Panc1 (cell line): ENCODE measurements around the gene ATRNL1. TPM values are rescaled to one million over a fixed set of nuclear protein-coding genes. Genes with fewer than 3 reads are reported as not detected.

Experiments
- ATAC-seq: fragments of 200-7000 bp; cut with Tn5 transposase; 2 replicates; pipeline ENCODE4 v1.9.1; 2020; ENCODE audit warnings: mild to moderate bottlenecking, moderate library complexity
- BruUV-seq: library from RNA; stranded (reverse); fragments of 400-500 nt; replicated peaks from 2 replicates; lab custom pipeline; 2021; lab: Mats Ljungman, UMichigan
- CTCF ChIA-PET: fragments of 300-600 bp; sonication (Branson Sonifier 250); formaldehyde crosslinking; loops from one replicate; lab custom pipeline; 2022; ENCODE audit warnings: antibody characterized with exemption; lab: Charles Lee
- POLR2A ChIA-PET: fragments of 300-600 bp; sonication (Branson Sonifier 250); formaldehyde crosslinking; loops from one replicate; lab custom pipeline; 2022; ENCODE audit warnings: antibody characterized with exemption; lab: Charles Lee
- DNase-seq: peaks from one replicate; pipeline ENCODE4 v3.0.0-alpha.2; 2010; ENCODE audit warnings: low read depth, low spot score
- H3K27ac ChIP-seq: 2 replicates; pipeline ENCODE4 v1.5.1; 2011; ENCODE audit warnings: mild to moderate bottlenecking, low read length, inconsistent platforms
- H3K27me3 ChIP-seq: fragments of 200-500 bp; sonication (Bioruptor generic); 2 replicates; pipeline ENCODE4 v1.6.0; 2014; ENCODE audit warnings: low read length, inconsistent platforms; ENCODE audit not compliant: control insufficient read depth, insufficient read depth
- H3K36me3 ChIP-seq: fragments of 200-500 bp; sonication (Bioruptor generic); 2 replicates; pipeline ENCODE4 v1.5.1; 2014; ENCODE audit warnings: inconsistent platforms, mild to moderate bottlenecking, low read length, moderate library complexity; ENCODE audit not compliant: control insufficient read depth, insufficient read depth
- H3K4me1 ChIP-seq: 2 replicates; pipeline ENCODE4 v1.5.1; 2011; ENCODE audit warnings: inconsistent platforms, mild to moderate bottlenecking, low read length, moderate library complexity; ENCODE audit not compliant: control insufficient read depth, insufficient read depth
- H3K4me3 ChIP-seq, 2 experiments: 2 replicates each; pipeline ENCODE4 v1.5.1; 2011 to 2012; ENCODE audit warnings: low read depth in 2 of 2, low read length in 2 of 2, mild to moderate bottlenecking in 2 of 2, inconsistent platforms in 1 of 2, moderate library complexity in 1 of 2
- H3K9me3 ChIP-seq: fragments of 200-500 bp; sonication (Bioruptor generic); 2 replicates; pipeline ENCODE4 v1.5.1; 2014; ENCODE audit warnings: low read depth, mild to moderate bottlenecking, inconsistent platforms, low read length, moderate library complexity; ENCODE audit not compliant: control insufficient read depth, insufficient read depth
- POLR2AphosphoS5 ChIP-seq: IDR thresholded peaks from 2 replicates; pipeline ENCODE4 v1.6.1; 2012; ENCODE audit warnings: mild to moderate bottlenecking, low read depth, low read length, moderate library complexity
- SIN3A ChIP-seq: IDR thresholded peaks from 2 replicates; pipeline ENCODE4 v1.6.1; 2012; ENCODE audit warnings: low read depth, mild to moderate bottlenecking, low read length, moderate library complexity, borderline replicate concordance; ENCODE audit not compliant: insufficient read depth
- TCF7L2 ChIP-seq: IDR thresholded peaks from 2 replicates; pipeline ENCODE4 v1.6.1; 2011; ENCODE audit warnings: mild to moderate bottlenecking, low read depth, low read length, inconsistent platforms
- in situ Hi-C: cut with HindIII; loops from 2 replicates; pipeline ENCODE4 v1.10.0; 2016; ENCODE audit warnings: low sequenced_read_pairs, low pct_unique_long_range_greater_than_20kb
- intact Hi-C: fragments of 100-400 bp; cut with micrococcal nuclease; formaldehyde crosslinking; loops from one replicate; pipeline ENCODE4 v1.10.0; 2022; ENCODE audit not compliant: unreplicated experiment
- total RNA-seq: library from RNA; stranded (reverse); gene quantifications from one replicate; pipeline ENCODE4 v1.2.1, GENCODE V29; 2021; ENCODE audit not compliant: unreplicated experiment
- TF ChIP-seq, protein P1 (sequence below): fragments of 450-650 bp; IDR thresholded peaks from 2 replicates; pipeline ENCODE4 v1.5.1; 2017; ENCODE audit warnings: mild to moderate bottlenecking
- TF ChIP-seq, protein P2 (sequence below), 2 experiments: IDR thresholded peaks; 2 replicates each; pipeline ENCODE4 v1.6.1; 2011 to 2012; ENCODE audit warnings: low read depth in 2 of 2, control low read depth in 1 of 2, low read length in 1 of 2, mild to moderate bottlenecking in 1 of 2, moderate library complexity in 1 of 2; ENCODE audit not compliant: insufficient read depth in 1 of 2

ATRNL1 gene
- total RNA-seq, 1 experiment from 2014 or later, result 17.1 TPM

DNA sequence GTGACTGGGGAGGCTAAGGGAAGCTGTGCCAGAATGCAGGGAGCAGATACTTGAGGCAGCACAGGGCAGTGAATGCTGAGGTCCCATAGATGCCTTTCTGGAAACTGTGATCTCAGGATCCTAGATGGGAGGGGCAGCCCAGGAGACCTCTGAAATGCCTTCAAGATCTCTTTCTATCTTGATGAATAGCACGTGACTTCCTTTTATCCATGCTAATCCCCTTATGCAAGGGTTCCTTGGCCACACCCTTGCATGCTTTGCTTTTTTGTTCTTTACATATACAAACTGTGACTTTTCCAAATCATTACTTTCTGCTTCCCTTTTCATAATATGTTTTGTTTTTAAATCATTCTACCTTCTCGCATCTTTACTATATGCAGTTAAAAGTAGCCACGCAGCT lies 14.7 kb downstream of the ATRNL1 start:
- Histone ChIP-seq H3K4me3 (no peak overlapping the region), H3K9me3 (peaks cover 17% of the 10 kb centered on the region; the same call in 1 of the 2 replicates), H3K27me3 (no peaks in the 10 kb centered on the region), H3K4me1 (no peaks in the 10 kb centered on the region), H3K36me3 (no peaks in the 10 kb centered on the region), H3K27ac (no peak overlapping the region)
- DNase-seq, result no peak
- TF ChIP-seq, protein P1, sequence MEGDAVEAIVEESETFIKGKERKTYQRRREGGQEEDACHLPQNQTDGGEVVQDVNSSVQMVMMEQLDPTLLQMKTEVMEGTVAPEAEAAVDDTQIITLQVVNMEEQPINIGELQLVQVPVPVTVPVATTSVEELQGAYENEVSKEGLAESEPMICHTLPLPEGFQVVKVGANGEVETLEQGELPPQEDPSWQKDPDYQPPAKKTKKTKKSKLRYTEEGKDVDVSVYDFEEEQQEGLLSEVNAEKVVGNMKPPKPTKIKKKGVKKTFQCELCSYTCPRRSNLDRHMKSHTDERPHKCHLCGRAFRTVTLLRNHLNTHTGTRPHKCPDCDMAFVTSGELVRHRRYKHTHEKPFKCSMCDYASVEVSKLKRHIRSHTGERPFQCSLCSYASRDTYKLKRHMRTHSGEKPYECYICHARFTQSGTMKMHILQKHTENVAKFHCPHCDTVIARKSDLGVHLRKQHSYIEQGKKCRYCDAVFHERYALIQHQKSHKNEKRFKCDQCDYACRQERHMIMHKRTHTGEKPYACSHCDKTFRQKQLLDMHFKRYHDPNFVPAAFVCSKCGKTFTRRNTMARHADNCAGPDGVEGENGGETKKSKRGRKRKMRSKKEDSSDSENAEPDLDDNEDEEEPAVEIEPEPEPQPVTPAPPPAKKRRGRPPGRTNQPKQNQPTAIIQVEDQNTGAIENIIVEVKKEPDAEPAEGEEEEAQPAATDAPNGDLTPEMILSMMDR, result no peak
- TF ChIP-seq, protein P2, sequence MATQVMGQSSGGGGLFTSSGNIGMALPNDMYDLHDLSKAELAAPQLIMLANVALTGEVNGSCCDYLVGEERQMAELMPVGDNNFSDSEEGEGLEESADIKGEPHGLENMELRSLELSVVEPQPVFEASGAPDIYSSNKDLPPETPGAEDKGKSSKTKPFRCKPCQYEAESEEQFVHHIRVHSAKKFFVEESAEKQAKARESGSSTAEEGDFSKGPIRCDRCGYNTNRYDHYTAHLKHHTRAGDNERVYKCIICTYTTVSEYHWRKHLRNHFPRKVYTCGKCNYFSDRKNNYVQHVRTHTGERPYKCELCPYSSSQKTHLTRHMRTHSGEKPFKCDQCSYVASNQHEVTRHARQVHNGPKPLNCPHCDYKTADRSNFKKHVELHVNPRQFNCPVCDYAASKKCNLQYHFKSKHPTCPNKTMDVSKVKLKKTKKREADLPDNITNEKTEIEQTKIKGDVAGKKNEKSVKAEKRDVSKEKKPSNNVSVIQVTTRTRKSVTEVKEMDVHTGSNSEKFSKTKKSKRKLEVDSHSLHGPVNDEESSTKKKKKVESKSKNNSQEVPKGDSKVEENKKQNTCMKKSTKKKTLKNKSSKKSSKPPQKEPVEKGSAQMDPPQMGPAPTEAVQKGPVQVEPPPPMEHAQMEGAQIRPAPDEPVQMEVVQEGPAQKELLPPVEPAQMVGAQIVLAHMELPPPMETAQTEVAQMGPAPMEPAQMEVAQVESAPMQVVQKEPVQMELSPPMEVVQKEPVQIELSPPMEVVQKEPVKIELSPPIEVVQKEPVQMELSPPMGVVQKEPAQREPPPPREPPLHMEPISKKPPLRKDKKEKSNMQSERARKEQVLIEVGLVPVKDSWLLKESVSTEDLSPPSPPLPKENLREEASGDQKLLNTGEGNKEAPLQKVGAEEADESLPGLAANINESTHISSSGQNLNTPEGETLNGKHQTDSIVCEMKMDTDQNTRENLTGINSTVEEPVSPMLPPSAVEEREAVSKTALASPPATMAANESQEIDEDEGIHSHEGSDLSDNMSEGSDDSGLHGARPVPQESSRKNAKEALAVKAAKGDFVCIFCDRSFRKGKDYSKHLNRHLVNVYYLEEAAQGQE (IDR thresholded peaks at IDR 0.05; ENCODE audit: insufficient read depth in 1 of 2, low read depth in 2 of 2, low read length in 1 of 2), result no peak
- TF ChIP-seq SIN3A (no peak), TCF7L2 (no peak), POLR2AphosphoS5 (no peak)
- no TSS peak for BruUV-seq
- in situ Hi-C loops, result no loop called here
- POLR2A ChIA-PET, result no interaction called here
- intact Hi-C loops, result no loop called here
- CTCF ChIA-PET, result no interaction called here
- ATAC-seq, result no peak

DNA sequence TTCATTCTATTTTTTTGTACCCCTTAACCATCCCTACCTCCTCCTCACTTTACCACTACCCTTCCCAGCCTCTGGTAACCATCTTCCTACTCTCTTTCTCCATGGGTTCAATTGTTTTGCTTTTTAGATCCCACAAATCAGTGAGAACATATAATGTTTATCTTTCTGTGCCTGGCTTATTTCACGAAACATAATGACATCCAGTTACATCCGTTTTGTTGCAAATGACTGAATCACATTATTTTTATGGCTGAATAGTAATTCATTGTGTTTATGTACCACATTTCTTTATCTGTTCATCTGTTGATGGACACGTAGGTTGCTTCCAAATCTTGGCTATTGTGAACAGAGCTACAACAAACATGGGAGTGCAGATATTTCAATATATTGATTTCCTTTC lies 24.1 kb downstream of the ATRNL1 start:
- H3K9me3 ChIP-seq, result no peaks in the 10 kb centered on the region
- DNase-seq, result no peak
- TF ChIP-seq TCF7L2 (no peak), POLR2AphosphoS5 (no peak), SIN3A (no peak)
- TF ChIP-seq, protein P2 (IDR thresholded peaks at IDR 0.05; ENCODE audit: insufficient read depth in 1 of 2, low read depth in 2 of 2, low read length in 1 of 2), result no peak
- TF ChIP-seq, protein P1, result no peak
- CTCF ChIA-PET, result no interaction called here
- no TSS peak for BruUV-seq
- in situ Hi-C loops (no loop called here), intact Hi-C loops (no loop called here)
- H3K27me3 ChIP-seq, result no peaks in the 10 kb centered on the region
- POLR2A ChIA-PET, result no interaction called here
- no peak overlapping the region for H3K27ac ChIP-seq
- H3K4me3 ChIP-seq, result no peak overlapping the region
- no peak for ATAC-seq
- H3K36me3 ChIP-seq, result no peaks in the 10 kb centered on the region
- peaks cover 3% of the 10 kb centered on the region; the same call in 1 of the 2 replicates for H3K4me1 ChIP-seq
